Vagina (tissue), 2 donors: Measurements from ENCODE around the gene SIX3.

Experiments used
- CTCF ChIP-seq, 3 experiments: fragments of 450-650 bp in 2 of 3; fragments of 200-600 bp in 1 of 3; sonication (generic) in 1 of 3; IDR thresholded peaks; one replicate each; pipeline ENCODE4 v1.5.1; 2017 to 2019; ENCODE audit warnings: antibody characterized with exemption in 3 of 3, mild to moderate bottlenecking in 2 of 3, moderate library complexity in 2 of 3
- POLR2A ChIP-seq, 2 donors: fragments of 450-650 bp; IDR thresholded peaks; one replicate each; pipeline ENCODE4 v1.6.1; 2017; ENCODE audit warnings: antibody characterized with exemption in 2 of 2, mild to moderate bottlenecking in 2 of 2, moderate library complexity in 2 of 2
- POLR2AphosphoS5 ChIP-seq, 2 donors: sonication (generic); formaldehyde crosslinking; IDR thresholded peaks; one replicate each; pipeline ENCODE4 v1.9.0; 2017; ENCODE audit warnings: antibody characterized with exemption in 2 of 2, mild to moderate bottlenecking in 2 of 2, low read depth in 1 of 2; ENCODE audit not compliant: insufficient read depth in 1 of 2

- TF ChIP-seq CTCF (IDR thresholded peaks at IDR 0.05) (no peak), POLR2A (IDR thresholded peaks at IDR 0.05) (no peak), POLR2AphosphoS5 (IDR thresholded peaks at IDR 0.05; ENCODE audit: insufficient read depth in 1 of 2, low read depth in 1 of 2) (no peak)
Measured at GRCh38 chr2:44916291-44916690, 25.2 kb upstream of the SIX3 start.
